Dedifferentiated amniotic fluid mesenchymal stem cell (primary cell): ENCODE measurements around the gene SHISAL2B.
"Not testable (repeated sequence)": the region's sequence is repeated elsewhere in the genome, so short reads cannot be mapped to it uniquely, and the experiment has no call there.

ENCODE experiments used
- DNase-seq: peaks from one replicate; pipeline ENCODE4 v3.0.0-alpha.2; 2016; ENCODE audit errors: extremely low spot score

Gene SHISAL2B

GRCh38 chr5:64700765-64701164 is 10.5 kb downstream of the SHISAL2B start:
- DNase-seq: no peak

- DNase-seq: not testable (repeated sequence)
Observed at GRCh38 chr5:64706074-64706473, 15.8 kb downstream of the SHISAL2B start.

- DNase-seq: no peak
Observed at GRCh38 chr5:64707191-64707590, 16.9 kb downstream of the SHISAL2B start.

- DNase-seq: not testable (repeated sequence)
Observed at GRCh38 chr5:64714495-64714894, 24.2 kb downstream of the SHISAL2B start.

GRCh38 chr5:64722588-64722987 is 32.3 kb downstream of the SHISAL2B start:
- no peak for DNase-seq

GRCh38 chr5:64727150-64727549 is 36.8 kb downstream of the SHISAL2B start:
- DNase-seq: no peak

GRCh38 chr5:64742411-64742810 is 52.1 kb downstream of the SHISAL2B start:
- DNase-seq: no peak

GRCh38 chr5:64742821-64743220 is 52.5 kb downstream of the SHISAL2B start:
- no peak for DNase-seq

- no peak for DNase-seq
Observed at GRCh38 chr5:64744914-64745313, 54.6 kb downstream of the SHISAL2B start.

GRCh38 chr5:64746446-64746845 is 56.1 kb downstream of the SHISAL2B start:
- no peak for DNase-seq

GRCh38 chr5:64749385-64749784 is 59.1 kb downstream of the SHISAL2B start:
- no peak for DNase-seq

GRCh38 chr5:64754066-64754465 is 63.8 kb downstream of the SHISAL2B start:
- no peak for DNase-seq

- no peak for DNase-seq
Observed at GRCh38 chr5:64758901-64759300, 68.6 kb downstream of the SHISAL2B start.

- no peak for DNase-seq
Observed at GRCh38 chr5:64759960-64760660, 69.8 kb downstream of the SHISAL2B start.

GRCh38 chr5:64763948-64764503 is 73.7 kb downstream of the SHISAL2B start:
- DNase-seq: no peak

- no peak for DNase-seq
Observed at GRCh38 chr5:64765804-64766504, 75.7 kb downstream of the SHISAL2B start.

GRCh38 chr5:64766941-64767340 is 76.6 kb downstream of the SHISAL2B start:
- no peak for DNase-seq
